HG03521 (cell line): Measurements from ENCODE around the gene PTPRN2.
A peak's percentile ranks its signal among the peaks of the same experiment; 100 is the strongest.
"Not testable (repeated sequence)": the region's sequence is repeated elsewhere in the genome, so short reads cannot be mapped to it uniquely, and the experiment has no call there.

Source experiments
- ATAC-seq: cut with Tn5 transposase; IDR thresholded peaks from one replicate; pipeline ENCODE4 v1.9.1; 2021; ENCODE audit warnings: mild to moderate bottlenecking, moderate library complexity; ENCODE audit not compliant: unreplicated experiment

PTPRN2 gene

DNA sequence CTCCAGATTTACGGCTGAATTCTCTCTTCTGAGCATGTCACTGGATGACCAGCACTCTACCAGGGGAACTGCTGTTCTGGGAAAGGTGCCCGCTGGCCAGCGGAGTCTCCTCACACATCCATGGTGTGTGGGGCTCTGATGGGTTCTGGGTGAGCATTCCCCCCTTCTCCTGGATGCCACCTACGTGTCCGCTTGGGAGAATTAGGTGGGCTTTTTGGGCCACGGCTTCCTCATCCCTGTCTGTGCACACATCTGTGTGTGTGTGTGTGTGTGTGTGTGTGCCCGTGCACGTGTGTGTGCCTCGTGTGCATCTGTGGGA is 1087.8 kb downstream of the PTPRN2 start:
- ATAC-seq = no peak

- ATAC-seq = no peak
Observed at GRCh38 chr7:157499121-157499834, 1088.3 kb downstream of the PTPRN2 start.

GRCh38 chr7:157498657-157499056 is 1089.0 kb downstream of the PTPRN2 start:
- no peak for ATAC-seq

DNA sequence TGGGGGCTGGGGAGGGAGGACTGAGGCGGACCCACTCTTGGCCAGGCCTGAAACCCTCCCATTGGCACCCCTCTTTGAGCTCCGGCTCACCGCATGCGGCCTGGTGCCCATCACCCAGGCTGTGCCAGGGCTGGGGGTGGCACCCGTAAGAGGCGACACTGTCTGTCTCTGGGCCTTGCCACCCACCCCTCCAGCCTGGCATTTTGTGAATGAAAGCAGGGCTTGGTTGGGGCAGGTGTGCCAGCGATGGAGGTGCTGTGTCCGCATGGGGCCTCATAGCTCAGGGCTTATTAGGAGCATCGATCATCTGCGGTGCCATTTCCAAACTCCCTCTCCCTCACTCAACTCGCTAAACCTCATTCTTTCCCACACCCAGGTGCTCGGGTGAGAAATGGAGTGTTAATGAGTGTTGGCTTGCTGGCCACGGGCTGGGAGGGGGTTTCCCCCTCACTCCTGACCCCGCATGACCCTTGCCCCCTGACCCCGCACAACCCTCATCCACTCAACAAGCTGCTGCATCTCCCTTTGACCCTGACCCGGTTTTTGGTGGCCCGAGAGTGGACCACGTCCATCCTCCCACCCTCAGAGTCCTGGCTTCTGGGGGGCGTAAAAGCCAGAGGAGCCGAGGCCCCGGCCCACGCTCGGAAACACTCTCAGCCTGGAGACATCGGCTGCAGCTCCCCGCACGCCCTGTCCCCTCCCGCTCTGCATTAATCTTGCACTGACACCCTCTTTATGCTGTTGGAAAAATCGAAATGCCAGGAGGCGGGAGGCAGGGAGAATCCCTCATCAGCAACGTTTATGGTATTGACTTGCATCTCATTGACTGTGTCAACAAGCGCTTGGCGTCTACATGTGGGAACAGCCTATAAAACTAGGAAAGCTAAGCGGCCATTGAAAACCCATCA is 1089.6 kb downstream of the PTPRN2 start:
- no peak for ATAC-seq

GRCh38 chr7:157497367-157497743 is 1090.3 kb downstream of the PTPRN2 start:
- ATAC-seq = no peak

GRCh38 chr7:157496416-157497275 is 1091.0 kb downstream of the PTPRN2 start:
- no peak for ATAC-seq

DNA sequence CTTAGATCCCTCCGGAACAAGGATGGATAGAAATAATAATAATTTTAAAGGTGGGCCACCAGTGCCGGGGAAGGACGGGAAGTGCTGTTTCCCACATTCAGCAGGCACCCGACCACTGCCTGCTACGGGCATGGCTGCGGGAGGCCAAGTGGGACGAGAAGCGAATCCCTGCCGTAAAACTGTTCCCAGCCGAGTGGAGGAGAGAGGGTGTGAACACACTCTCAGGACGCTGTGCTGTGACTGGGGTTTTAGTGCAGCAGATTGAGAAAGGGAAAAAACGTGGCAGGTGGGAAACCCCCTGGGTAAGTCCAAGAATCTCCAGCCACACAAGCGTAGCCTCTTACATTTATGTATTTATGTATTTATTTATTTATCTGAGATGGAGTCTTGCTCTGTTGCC is 1092.0 kb downstream of the PTPRN2 start:
- ATAC-seq = peak; percentile 47

GRCh38 chr7:157495177-157495553 is 1092.5 kb downstream of the PTPRN2 start:
- no peak for ATAC-seq

- ATAC-seq = no peak
Observed at GRCh38 chr7:157494506-157495176, 1093.0 kb downstream of the PTPRN2 start.

DNA sequence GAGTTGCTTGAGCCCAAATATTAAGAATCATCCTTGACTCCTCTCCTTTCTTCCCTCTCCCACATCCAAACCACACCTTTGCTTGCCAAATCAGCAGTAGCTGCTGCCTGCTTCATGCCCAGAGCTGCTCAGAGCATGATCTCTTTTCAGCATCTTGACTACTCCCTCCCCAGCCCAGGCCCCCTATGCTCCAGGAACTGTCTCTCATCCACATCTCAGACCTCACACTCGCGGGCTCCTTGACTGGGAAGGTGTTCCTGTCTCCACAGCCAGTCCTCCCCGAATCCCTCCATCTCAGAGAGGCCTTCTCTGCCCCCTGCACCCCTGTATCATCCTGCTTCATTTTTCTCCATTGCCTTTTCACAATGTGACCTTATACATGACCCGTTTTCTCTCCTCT is 1093.8 kb downstream of the PTPRN2 start:
- ATAC-seq = no peak

DNA sequence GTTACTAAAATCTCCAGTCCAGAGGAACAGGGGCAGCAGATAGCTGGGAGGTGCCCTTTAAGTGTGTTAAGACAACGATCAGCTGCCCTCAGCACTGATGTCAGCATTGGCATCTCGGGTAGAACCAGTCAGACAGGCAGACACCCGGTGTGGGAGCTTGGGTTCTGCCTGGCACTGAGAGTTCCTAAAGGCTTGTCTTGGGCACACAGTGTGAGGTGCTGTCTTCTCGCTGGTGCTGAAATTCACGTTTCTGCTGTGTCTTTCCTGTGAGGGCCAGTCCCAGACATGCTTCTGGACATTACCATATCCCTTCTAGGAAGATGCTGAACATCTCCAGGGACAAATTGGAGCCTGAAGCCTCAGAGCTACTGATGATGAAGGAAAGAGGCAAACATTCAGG is 1094.6 kb downstream of the PTPRN2 start:
- no peak for ATAC-seq

DNA sequence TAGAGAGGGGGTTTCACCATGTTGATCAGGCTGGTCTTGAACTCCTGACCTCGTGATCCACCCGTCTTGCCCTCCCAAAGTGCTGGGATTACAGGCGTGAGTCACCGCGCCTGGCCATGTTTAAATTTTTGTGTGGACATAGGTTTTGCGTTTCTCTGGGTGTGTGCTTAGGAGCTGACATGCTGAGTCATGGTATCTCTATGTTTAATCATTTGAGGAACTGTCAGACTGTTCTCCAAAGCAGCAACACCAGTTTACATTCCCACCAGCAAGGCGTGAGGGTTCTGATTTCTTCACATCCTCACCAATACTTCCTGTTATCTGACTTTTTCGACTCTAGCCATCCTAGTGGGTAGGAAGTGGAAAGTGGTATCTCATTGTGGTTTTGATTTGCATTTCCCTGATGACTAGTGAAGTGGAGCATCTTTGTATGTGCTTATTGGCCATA is 1097.1 kb downstream of the PTPRN2 start:
- ATAC-seq = no peak

DNA sequence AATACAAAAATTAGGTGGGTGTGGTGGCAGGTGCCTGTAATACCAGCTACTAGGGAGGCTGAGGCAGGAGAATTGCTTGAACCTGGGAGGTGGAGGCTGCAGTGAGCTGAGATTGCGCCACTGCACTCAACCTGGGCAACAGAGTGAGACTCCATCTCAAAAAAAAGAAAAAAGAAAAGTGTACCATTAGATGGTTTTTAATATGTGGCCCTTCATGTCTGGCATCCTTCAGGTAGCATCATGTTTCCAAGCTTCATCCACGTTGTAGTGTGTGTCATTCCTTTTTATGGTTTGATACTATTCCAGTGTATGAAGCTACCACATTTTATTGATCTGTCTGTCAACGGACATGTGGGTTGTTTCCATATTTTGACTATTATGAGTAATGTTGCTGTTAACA is 1097.8 kb downstream of the PTPRN2 start:
- ATAC-seq = not testable (repeated sequence)
